ENCODE data around the gene LAMTOR5. TPM values are rescaled to one million over a fixed set of nuclear protein-coding genes. Genes with fewer than 3 reads are reported as not detected.

Gene LAMTOR5
- total RNA-seq, 1 donor from 2014 or later, result 41.3 TPM

GRCh38 chr1:110387048-110387754 is 20.3 kb downstream of the LAMTOR5 start:
- DNase-seq, result no peak

- DNase-seq, result no peak
Observed at GRCh38 chr1:110385369-110385768, 22.1 kb downstream of the LAMTOR5 start.

GRCh38 chr1:110384581-110385321 is 22.7 kb downstream of the LAMTOR5 start:
- DNase-seq, result no peak

GRCh38 chr1:110383251-110383990 is 24.1 kb downstream of the LAMTOR5 start:
- no peak for DNase-seq

- DNase-seq, result no peak
Observed at GRCh38 chr1:110380672-110381283, 26.7 kb downstream of the LAMTOR5 start.

GRCh38 chr1:110375490-110375889 is 32.0 kb downstream of the LAMTOR5 start:
- DNase-seq, result no peak

- no peak for DNase-seq
Observed at GRCh38 chr1:110370827-110371226, 36.7 kb downstream of the LAMTOR5 start.

- no peak for DNase-seq
Observed at GRCh38 chr1:110364221-110364620, 43.3 kb downstream of the LAMTOR5 start.

- DNase-seq, result no peak
Observed at GRCh38 chr1:110361856-110362255, 45.6 kb downstream of the LAMTOR5 start.

GRCh38 chr1:110360431-110360830 is 47.1 kb downstream of the LAMTOR5 start:
- no peak for DNase-seq

- DNase-seq, result no peak
Observed at GRCh38 chr1:110356379-110356778, 51.1 kb downstream of the LAMTOR5 start.

GRCh38 chr1:110355321-110355720 is 52.2 kb downstream of the LAMTOR5 start:
- DNase-seq, result no peak

Other genes with a start within 250 kb of the LAMTOR5 start
- gene KCNC4, start 197.4 kb downstream of the LAMTOR5 start, total RNA-seq, result 1.5 TPM
- 33.9 TPM for gene RBM15, start 68.3 kb downstream of the LAMTOR5 start, total RNA-seq
- 3.1 TPM for gene SLC16A4, start 16.7 kb downstream of the LAMTOR5 start, total RNA-seq
- not detected for gene PROK1, start 43.5 kb upstream of the LAMTOR5 start, total RNA-seq
- gene KCNA10, start 111.5 kb upstream of the LAMTOR5 start, total RNA-seq, result not detected
- gene KCNA2, start 198.7 kb upstream of the LAMTOR5 start, total RNA-seq, result 0.79 TPM

All from skin of body (tissue), 2 donors.